HepG2 (cell line): ENCODE data around the gene ABCB6. TPM values are rescaled to one million over a fixed set of nuclear protein-coding genes. Genes with fewer than 3 reads are reported as not detected.

Experiments
- ARNT2 ChIP-seq: sonication (generic); formaldehyde crosslinking; IDR thresholded peaks from 2 replicates; pipeline ENCODE4 v1.8.0; 2022; ENCODE audit warnings: mild to moderate bottlenecking, low read depth, missing genetic modification reagents, moderate library complexity
- CBX5 ChIP-seq: sonication (generic); formaldehyde crosslinking; IDR thresholded peaks from 2 replicates; pipeline ENCODE4 v1.4.0; 2020; ENCODE audit warnings: missing genetic modification reagents, borderline replicate concordance
- KLF9 ChIP-seq: IDR thresholded peaks from 2 replicates; pipeline ENCODE4 v1.6.1; 2016; ENCODE audit warnings: low read depth
- NFIC ChIP-seq: IDR thresholded peaks from 2 replicates; pipeline ENCODE4 v1.6.1; 2012; ENCODE audit warnings: mild to moderate bottlenecking, low read length, inconsistent platforms
- NFKBIZ ChIP-seq: IDR thresholded peaks from 2 replicates; pipeline ENCODE4 v1.6.1; 2018; ENCODE audit warnings: missing genetic modification reagents, missing compliant biosample characterization
- NR2F2 ChIP-seq: IDR thresholded peaks from 2 replicates; pipeline ENCODE4 v1.6.1; 2012; ENCODE audit warnings: low read depth, inconsistent platforms, borderline replicate concordance
- SIX4 ChIP-seq: sonication (generic); formaldehyde crosslinking; IDR thresholded peaks from 2 replicates; pipeline ENCODE4 v1.4.0; 2020; ENCODE audit warnings: missing genetic modification reagents
- SMARCC2 ChIP-seq: fragments of 450-650 bp; IDR thresholded peaks from 2 replicates; pipeline ENCODE4 v1.6.1; 2017; ENCODE audit warnings: antibody characterized with exemption, mild to moderate bottlenecking
- SMC3 ChIP-seq: IDR thresholded peaks from 2 replicates; pipeline ENCODE4 v1.6.1; 2011; ENCODE audit warnings: low read length, improper control_type of control experiment
- ZBTB1 ChIP-seq: sonication (generic); formaldehyde crosslinking; IDR thresholded peaks from 2 replicates; pipeline ENCODE4 v1.4.0; 2020; ENCODE audit warnings: missing genetic modification reagents, borderline replicate concordance
- ZBTB20 ChIP-seq: sonication (generic); formaldehyde crosslinking; IDR thresholded peaks from 2 replicates; pipeline ENCODE4 v1.8.1; 2023; ENCODE audit warnings: missing genetic modification reagents, low read depth, mild to moderate bottlenecking, borderline replicate concordance
- ZFX ChIP-seq: sonication (generic); formaldehyde crosslinking; IDR thresholded peaks from 2 replicates; pipeline ENCODE4 v1.4.0; 2020; ENCODE audit warnings: mild to moderate bottlenecking, low read depth, missing genetic modification reagents, moderate library complexity
- ZNF124 ChIP-seq: sonication (generic); formaldehyde crosslinking; IDR thresholded peaks from 2 replicates; pipeline ENCODE4 v1.4.0; 2020; ENCODE audit warnings: missing genetic modification reagents
- ZNF430 ChIP-seq: sonication (generic); formaldehyde crosslinking; IDR thresholded peaks from 2 replicates; pipeline ENCODE4 v1.9.0; 2021; ENCODE audit warnings: mild to moderate bottlenecking, missing genetic modification reagents
- ZNF441 ChIP-seq: sonication (generic); formaldehyde crosslinking; IDR thresholded peaks from 2 replicates; pipeline ENCODE4 v1.7.0; 2021; ENCODE audit warnings: missing genetic modification reagents, borderline replicate concordance
- ZNF619 ChIP-seq: sonication (generic); formaldehyde crosslinking; IDR thresholded peaks from 2 replicates; pipeline ENCODE4 v1.4.0; 2020; ENCODE audit warnings: mild to moderate bottlenecking, missing genetic modification reagents
- polyA plus RNA-seq, 8 experiments: library from polyadenylated mRNA; depleted of rRNA in 3 of 8; stranded (reverse) in 7 of 8; unstranded in 1 of 8; fragments of >200 nt; fragmentation: Illumina TruSeq in 4 of 8; extraction: Trizol in 4 of 8; gene quantifications; 2 replicates each; pipeline versions ENCODE4 v1.2.1 to v1.2.3, GENCODE V29; 2011 to 2016; ENCODE audit warnings: low read depth in 4 of 8, missing spikeins in 1 of 8, mixed read lengths in 1 of 8; ENCODE audit not compliant: insufficient read depth in 1 of 8
- total RNA-seq, 5 experiments: library from RNA; depleted of rRNA; stranded (reverse); fragments of >200 nt; fragmentation: Illumina TruSeq; extraction: Trizol; gene quantifications; 2 replicates each; pipeline ENCODE4 v1.2.3, GENCODE V29; 2016; ENCODE audit warnings: low read depth in 1 of 5
- TF ChIP-seq, protein P1 (sequence below): sonication (generic); formaldehyde crosslinking; IDR thresholded peaks from 2 replicates; pipeline ENCODE4 v1.4.0; 2020; ENCODE audit warnings: missing genetic modification reagents
- TF ChIP-seq, protein P2 (sequence below), 2 experiments: sonication (generic) in 1 of 2; formaldehyde crosslinking in 1 of 2; IDR thresholded peaks; 2 replicates each; pipeline versions ENCODE4 v1.4.0 to v1.6.1; 2016 to 2020; ENCODE audit warnings: borderline replicate concordance in 1 of 2, low read depth in 1 of 2, mild to moderate bottlenecking in 1 of 2, missing genetic modification reagents in 1 of 2
- TF ChIP-seq, protein P3 (sequence below): sonication (generic); formaldehyde crosslinking; IDR thresholded peaks from 2 replicates; pipeline ENCODE4 v1.5.1; 2020; ENCODE audit warnings: missing genetic modification reagents, mild to moderate bottlenecking, borderline replicate concordance
- TF ChIP-seq, protein P4 (sequence below): sonication (generic); formaldehyde crosslinking; IDR thresholded peaks from 2 replicates; pipeline ENCODE4 v1.4.0; 2020; ENCODE audit warnings: missing genetic modification reagents, low read depth, mild to moderate bottlenecking, borderline replicate concordance
- TF ChIP-seq, protein P5 (sequence below): sonication (generic); formaldehyde crosslinking; IDR thresholded peaks from 2 replicates; pipeline ENCODE4 v1.5.0; 2020; ENCODE audit warnings: missing genetic modification reagents, mild to moderate bottlenecking, borderline replicate concordance

The ABCB6 gene
- total and polyA plus RNA-seq, 2 of the 13 experiments (the other 11 are each of a cell fraction or from before 2014, with no cell fraction given) = 91.1 to 137 TPM

DNA sequence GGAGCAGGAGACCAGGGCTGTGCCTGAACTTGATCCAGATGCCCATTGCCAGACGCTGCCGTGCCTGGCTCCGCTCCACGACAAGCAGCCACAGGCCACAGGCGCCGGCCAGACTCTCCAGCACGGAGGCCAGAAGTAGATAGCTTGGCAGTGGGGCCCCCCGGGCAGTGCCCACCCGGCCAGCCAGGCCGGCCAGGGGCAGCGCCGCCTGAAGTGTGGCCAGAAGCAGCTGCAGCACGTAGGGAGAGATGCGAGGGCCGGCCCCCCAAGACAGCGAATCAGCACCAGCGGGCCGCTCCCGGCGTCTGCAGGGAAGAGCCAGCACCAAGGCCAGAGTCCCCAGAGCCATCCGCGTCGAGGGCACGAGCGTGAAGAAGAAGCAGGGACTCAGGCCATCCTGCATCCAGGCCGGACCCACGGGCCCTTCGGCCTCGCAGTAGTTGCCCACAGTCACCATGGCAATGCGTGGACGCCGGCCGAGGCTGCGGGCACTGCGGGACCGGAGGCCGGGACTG is 484 bp downstream of the ABCB6 start (continued):
- no peak; the same call in 1 of the 2 replicates for TF ChIP-seq NFKBIZ
- no peak for TF ChIP-seq ZBTB20 (CRISPR knock-in tag)
- no peak for TF ChIP-seq NR2F2
- no peak for TF ChIP-seq SMC3
- TF ChIP-seq SMARCC2 = no peak
- TF ChIP-seq, protein P1, sequence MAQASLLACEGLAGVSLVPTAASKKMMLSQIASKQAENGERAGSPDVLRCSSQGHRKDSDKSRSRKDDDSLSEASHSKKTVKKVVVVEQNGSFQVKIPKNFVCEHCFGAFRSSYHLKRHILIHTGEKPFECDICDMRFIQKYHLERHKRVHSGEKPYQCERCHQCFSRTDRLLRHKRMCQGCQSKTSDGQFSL (CRISPR knock-in tag) = 0 out of 2 replicates have a peak, but pooled peaks have one; percentile 32
- no peak for TF ChIP-seq ZNF430
- no peak for TF ChIP-seq KLF9 (CRISPR knock-in tag)
- TF ChIP-seq, protein P2, sequence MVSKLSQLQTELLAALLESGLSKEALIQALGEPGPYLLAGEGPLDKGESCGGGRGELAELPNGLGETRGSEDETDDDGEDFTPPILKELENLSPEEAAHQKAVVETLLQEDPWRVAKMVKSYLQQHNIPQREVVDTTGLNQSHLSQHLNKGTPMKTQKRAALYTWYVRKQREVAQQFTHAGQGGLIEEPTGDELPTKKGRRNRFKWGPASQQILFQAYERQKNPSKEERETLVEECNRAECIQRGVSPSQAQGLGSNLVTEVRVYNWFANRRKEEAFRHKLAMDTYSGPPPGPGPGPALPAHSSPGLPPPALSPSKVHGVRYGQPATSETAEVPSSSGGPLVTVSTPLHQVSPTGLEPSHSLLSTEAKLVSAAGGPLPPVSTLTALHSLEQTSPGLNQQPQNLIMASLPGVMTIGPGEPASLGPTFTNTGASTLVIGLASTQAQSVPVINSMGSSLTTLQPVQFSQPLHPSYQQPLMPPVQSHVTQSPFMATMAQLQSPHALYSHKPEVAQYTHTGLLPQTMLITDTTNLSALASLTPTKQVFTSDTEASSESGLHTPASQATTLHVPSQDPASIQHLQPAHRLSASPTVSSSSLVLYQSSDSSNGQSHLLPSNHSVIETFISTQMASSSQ (IDR thresholded peaks at IDR 0.05; ENCODE audit: low read depth) = no peak
- TF ChIP-seq, protein P2 (CRISPR knock-in tag; IDR thresholded peaks at IDR 0.05; ENCODE audit: borderline replicate concordance) = no peak
- TF ChIP-seq, protein P3, sequence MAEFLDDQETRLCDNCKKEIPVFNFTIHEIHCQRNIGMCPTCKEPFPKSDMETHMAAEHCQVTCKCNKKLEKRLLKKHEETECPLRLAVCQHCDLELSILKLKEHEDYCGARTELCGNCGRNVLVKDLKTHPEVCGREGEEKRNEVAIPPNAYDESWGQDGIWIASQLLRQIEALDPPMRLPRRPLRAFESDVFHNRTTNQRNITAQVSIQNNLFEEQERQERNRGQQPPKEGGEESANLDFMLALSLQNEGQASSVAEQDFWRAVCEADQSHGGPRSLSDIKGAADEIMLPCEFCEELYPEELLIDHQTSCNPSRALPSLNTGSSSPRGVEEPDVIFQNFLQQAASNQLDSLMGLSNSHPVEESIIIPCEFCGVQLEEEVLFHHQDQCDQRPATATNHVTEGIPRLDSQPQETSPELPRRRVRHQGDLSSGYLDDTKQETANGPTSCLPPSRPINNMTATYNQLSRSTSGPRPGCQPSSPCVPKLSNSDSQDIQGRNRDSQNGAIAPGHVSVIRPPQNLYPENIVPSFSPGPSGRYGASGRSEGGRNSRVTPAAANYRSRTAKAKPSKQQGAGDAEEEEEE (CRISPR knock-in tag) = no peak
- no peak for TF ChIP-seq ARNT2
- TF ChIP-seq, protein P4, sequence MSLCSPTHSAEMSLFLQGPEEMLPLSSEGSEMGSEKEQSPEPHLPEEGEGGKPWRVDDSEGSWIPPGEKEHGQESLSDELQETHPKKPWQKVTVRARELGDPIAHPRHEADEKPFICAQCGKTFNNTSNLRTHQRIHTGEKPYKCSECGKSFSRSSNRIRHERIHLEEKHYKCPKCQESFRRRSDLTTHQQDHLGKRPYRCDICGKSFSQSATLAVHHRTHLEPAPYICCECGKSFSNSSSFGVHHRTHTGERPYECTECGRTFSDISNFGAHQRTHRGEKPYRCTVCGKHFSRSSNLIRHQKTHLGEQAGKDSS (CRISPR knock-in tag) = peak; percentile 11; the same call in 1 of the 2 replicates
- TF ChIP-seq ZNF124 (CRISPR knock-in tag) = no peak
- TF ChIP-seq, protein P5, sequence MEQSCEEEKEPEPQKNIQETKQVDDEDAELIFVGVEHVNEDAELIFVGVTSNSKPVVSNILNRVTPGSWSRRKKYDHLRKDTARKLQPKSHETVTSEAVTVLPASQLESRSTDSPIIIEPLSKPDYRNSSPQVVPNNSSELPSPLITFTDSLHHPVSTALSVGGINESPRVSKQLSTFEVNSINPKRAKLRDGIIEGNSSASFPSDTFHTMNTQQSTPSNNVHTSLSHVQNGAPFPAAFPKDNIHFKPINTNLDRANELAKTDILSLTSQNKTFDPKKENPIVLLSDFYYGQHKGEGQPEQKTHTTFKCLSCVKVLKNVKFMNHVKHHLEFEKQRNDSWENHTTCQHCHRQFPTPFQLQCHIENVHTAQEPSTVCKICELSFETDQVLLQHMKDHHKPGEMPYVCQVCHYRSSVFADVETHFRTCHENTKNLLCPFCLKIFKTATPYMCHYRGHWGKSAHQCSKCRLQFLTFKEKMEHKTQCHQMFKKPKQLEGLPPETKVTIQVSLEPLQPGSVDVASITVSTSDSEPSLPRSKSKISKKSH (CRISPR knock-in tag) = no peak
- TF ChIP-seq ZBTB1 (CRISPR knock-in tag) = no peak
- no peak; the same call in 1 of the 2 replicates for TF ChIP-seq CBX5 (CRISPR knock-in tag)
- no peak; the same call in 1 of the 2 replicates for TF ChIP-seq ZNF619 (CRISPR knock-in tag)
- no peak for TF ChIP-seq ZFX (CRISPR knock-in tag)
- TF ChIP-seq NFIC = no peak
- TF ChIP-seq SIX4 = no peak
- peak; percentile 36 for TF ChIP-seq ZNF441
